Tibial nerve (tissue), 4 donors: ENCODE measurements around the gene ALS2. TPM values are rescaled to one million over a fixed set of nuclear protein-coding genes. Genes with fewer than 3 reads are reported as not detected.

Experiments
- DNase-seq, 2 donors: peaks; one replicate each; pipeline ENCODE4 v3.0.0-alpha.2; 2019; ENCODE audit warnings: low spot score in 2 of 2
- H3K27ac ChIP-seq, 4 donors: fragments of 200-600 bp; sonication (generic) in 3 of 4; one replicate each; pipeline ENCODE4 v1.5.1; 2017 to 2019; ENCODE audit warnings: mild to moderate bottlenecking in 1 of 4
- H3K27me3 ChIP-seq, 2 donors: fragments of 200-600 bp; sonication (generic) in 1 of 2; one replicate each; pipeline versions ENCODE4 v1.5.1 to v1.6.0; 2017 to 2019
- H3K36me3 ChIP-seq, 3 donors: fragments of 200-600 bp; sonication (generic); one replicate each; pipeline ENCODE4 v1.5.1; 2018 to 2019
- H3K4me1 ChIP-seq, 4 donors: fragments of 200-600 bp; sonication (generic) in 3 of 4; one replicate each; pipeline ENCODE4 v1.5.1; 2017 to 2019
- H3K4me3 ChIP-seq, 4 donors: fragments of 200-600 bp; sonication (generic) in 3 of 4; one replicate each; pipeline ENCODE4 v1.5.1; 2017 to 2019; ENCODE audit warnings: mild to moderate bottlenecking in 1 of 4, moderate library complexity in 1 of 4
- H3K9me3 ChIP-seq, 4 donors: fragments of 200-600 bp; sonication (generic) in 3 of 4; one replicate each; pipeline ENCODE4 v1.5.1; 2017 to 2019
- CTCF ChIP-seq, 5 experiments: fragments of 200-600 bp in 3 of 5; fragments of 450-650 bp in 2 of 5; sonication (generic) in 3 of 5; IDR thresholded peaks; one replicate each; pipeline ENCODE4 v1.5.1; 2016 to 2019; ENCODE audit warnings: antibody characterized with exemption in 5 of 5, mild to moderate bottlenecking in 3 of 5, moderate library complexity in 2 of 5
- EP300 ChIP-seq, 2 donors: sonication (generic); formaldehyde crosslinking; IDR thresholded peaks; one replicate each; pipeline ENCODE4 v1.6.1; 2017; ENCODE audit warnings: antibody characterized with exemption in 2 of 2, mild to moderate bottlenecking in 1 of 2
- POLR2A ChIP-seq, 2 donors: fragments of 450-650 bp; IDR thresholded peaks; one replicate each; pipeline ENCODE4 v1.6.1; 2017; ENCODE audit warnings: antibody characterized with exemption in 2 of 2, mild to moderate bottlenecking in 2 of 2, moderate library complexity in 2 of 2
- WGBS, 2 donors: methylation state at CpG; one replicate each; pipeline ENCODE4 v1.1.5; 2018; 5-methylcytosine and 5-hydroxymethylcytosine counted together
- total RNA-seq, 4 donors: library from RNA; depleted of rRNA; stranded (reverse); fragments of >200 nt; gene quantifications; one replicate each; pipeline ENCODE4 v1.1.0, GENCODE V29; 2016

Gene ALS2
- total RNA-seq, 4 donors from 2014 or later: 23.5 to 35.8 (median 34.8) TPM

- Histone ChIP-seq H3K4me3 (no peak overlapping the region), H3K27ac (no peak overlapping the region), H3K9me3 (no peaks in the 10 kb centered on the region), H3K27me3 (no peaks in the 10 kb centered on the region), H3K4me1 (no peaks in the 10 kb centered on the region), H3K36me3 (peaks cover 0 to 67% (median 0%) of the 10 kb centered on the region in 3 donors)
- 91 to 94% methylated on average over 5 of the region's 5 CpGs for WGBS, 2 donors
- TF ChIP-seq POLR2A (IDR thresholded peaks at IDR 0.05) (no peak), EP300 (IDR thresholded peaks at IDR 0.05) (no peak), CTCF (IDR thresholded peaks at IDR 0.05) (no peak)
- no peak for DNase-seq
Observed at GRCh38 chr2:201751566-201751965, 29.2 kb downstream of the ALS2 start.

GRCh38 chr2:201746551-201746950 is 34.2 kb downstream of the ALS2 start:
- Histone ChIP-seq H3K27me3 (no peaks in the 10 kb centered on the region), H3K4me1 (no peaks in the 10 kb centered on the region), H3K4me3 (no peak overlapping the region), H3K36me3 (peaks cover 0 to 84% (median 7%) of the 10 kb centered on the region in 3 donors), H3K9me3 (no peaks in the 10 kb centered on the region), H3K27ac (no peak overlapping the region)
- no peak for DNase-seq
- TF ChIP-seq EP300 (IDR thresholded peaks at IDR 0.05) (no peak), POLR2A (IDR thresholded peaks at IDR 0.05) (no peak), CTCF (IDR thresholded peaks at IDR 0.05) (no peak)
- 90 to 91% methylated on average over 6 of the region's 6 CpGs for WGBS, 2 donors

- Histone ChIP-seq H3K27me3 (no peaks in the 10 kb centered on the region), H3K36me3 (peaks cover 0 to 98% (median 7%) of the 10 kb centered on the region in 3 donors), H3K4me3 (no peak overlapping the region), H3K27ac (no peak overlapping the region), H3K9me3 (peaks cover 0 to 18% (median 0%) of the 10 kb centered on the region in 4 donors), H3K4me1 (no peaks in the 10 kb centered on the region)
- TF ChIP-seq POLR2A (IDR thresholded peaks at IDR 0.05): no peak
- no peak for TF ChIP-seq CTCF (IDR thresholded peaks at IDR 0.05)
- TF ChIP-seq EP300 (IDR thresholded peaks at IDR 0.05): no peak
- 81 to 84% methylated on average over 2 of the region's 2 CpGs for WGBS, 2 donors
- DNase-seq: no peak
Observed at GRCh38 chr2:201735486-201735885, 45.2 kb downstream of the ALS2 start.

GRCh38 chr2:201734111-201734510 is 46.6 kb downstream of the ALS2 start:
- Histone ChIP-seq H3K36me3 (peaks cover 0 to 98% (median 7%) of the 10 kb centered on the region in 3 donors), H3K9me3 (peaks cover 0 to 18% (median 0%) of the 10 kb centered on the region in 4 donors), H3K4me3 (no peak overlapping the region), H3K4me1 (no peaks in the 10 kb centered on the region), H3K27ac (no peak overlapping the region), H3K27me3 (no peaks in the 10 kb centered on the region)
- no peak for TF ChIP-seq CTCF (IDR thresholded peaks at IDR 0.05)
- TF ChIP-seq POLR2A (IDR thresholded peaks at IDR 0.05): no peak
- no peak for TF ChIP-seq EP300 (IDR thresholded peaks at IDR 0.05)
- no peak for DNase-seq
- 68 to 95% methylated on average over 4 of the region's 4 CpGs for WGBS, 2 donors

- no peak overlapping the region for H3K27ac ChIP-seq
- H3K27me3 ChIP-seq: no peaks in the 10 kb centered on the region
- no peak overlapping the region for H3K4me3 ChIP-seq
- no peak for TF ChIP-seq POLR2A (IDR thresholded peaks at IDR 0.05)
- DNase-seq: no peak
- 85 to 90% methylated on average over 1 of the region's 1 CpG for WGBS, 2 donors
- H3K4me1 ChIP-seq: no peaks in the 10 kb centered on the region
- peaks cover 0 to 18% (median 0%) of the 10 kb centered on the region in 4 donors for H3K9me3 ChIP-seq
- peaks cover 0 to 98% (median 5%) of the 10 kb centered on the region in 3 donors for H3K36me3 ChIP-seq
Observed at GRCh38 chr2:201733544-201733943, 47.2 kb downstream of the ALS2 start.
